A549 (cell line): ENCODE data around the gene GRB14. TPM values are rescaled to one million over a fixed set of nuclear protein-coding genes. Genes with fewer than 3 reads are reported as not detected.

ENCODE experiments used
- ATAC-seq, 2 experiments: fragments of 200-7000 bp in 1 of 2; fragments of >200 bp in 1 of 2; cut with Nextera tagmentation in 1 of 2; cut with Tn5 transposase in 1 of 2; 3 replicates each; pipeline versions ENCODE4 v1.8.0 to v1.9.1; 2018 to 2020; ENCODE audit warnings: mild to moderate bottlenecking in 1 of 2, moderate library complexity in 1 of 2
- CTCF ChIA-PET: fragments of 300-600 bp; sonication (Branson Sonifier 250); formaldehyde crosslinking; extraction: SDS; loops from one replicate; lab custom pipeline; 2021; ENCODE audit warnings: antibody characterized with exemption, inconsistent platforms; lab: Yijun Ruan, JAX
- POLR2A ChIA-PET: fragments of 350-600 bp; formaldehyde crosslinking; extraction: SDS; loops from one replicate; lab custom pipeline; 2021; ENCODE audit warnings: antibody characterized with exemption, inconsistent platforms; lab: Yijun Ruan, JAX
- DNase-seq, 2 experiments: peaks; one replicate each; pipeline versions ENCODE4 v3.0.0 to v3.0.0-alpha.2; 2011 to 2016; ENCODE audit warnings: low read depth in 1 of 2, low spot score in 1 of 2
- FAIRE-seq: peaks from 2 replicates; lab custom pipeline; 2011; peaks lifted over from hg19 to GRCh38; lab: Jason Lieb, UNC
- H3K27ac ChIP-seq, 2 experiments: fragments of >200 bp; sonication (Bioruptor Twin); formaldehyde crosslinking; 3 replicates each; pipeline ENCODE4 v1.5.1; 2016 to 2017
- H3K4me1 ChIP-seq: fragments of >200 bp; sonication (Bioruptor Twin); formaldehyde crosslinking; 3 replicates; pipeline ENCODE4 v1.6.1; 2016
- H3K4me2 ChIP-seq: fragments of >200 bp; sonication (Bioruptor Twin); formaldehyde crosslinking; 3 replicates; pipeline ENCODE4 v1.6.1; 2016
- H3K4me3 ChIP-seq: fragments of >200 bp; sonication (Bioruptor Twin); formaldehyde crosslinking; 3 replicates; pipeline ENCODE4 v1.5.1; 2016
- H3K9me3 ChIP-seq: fragments of >200 bp; sonication (Bioruptor Twin); formaldehyde crosslinking; 3 replicates; pipeline ENCODE4 v1.6.1; 2016
- BHLHE40 ChIP-seq: IDR thresholded peaks from 2 replicates; pipeline ENCODE4 v1.6.1; 2012; ENCODE audit warnings: low read depth, low read length, inconsistent platforms
- CBX2 ChIP-seq: fragments of 200-600 bp; sonication (generic); IDR thresholded peaks from 2 replicates; pipeline ENCODE4 v1.6.1; 2016; ENCODE audit warnings: low read depth, mild to moderate bottlenecking, borderline replicate concordance
- CBX8 ChIP-seq: fragments of 200-600 bp; sonication (generic); IDR thresholded peaks from 2 replicates; pipeline ENCODE4 v1.6.1; 2016
- CTCF ChIP-seq: fragments of >200 bp; sonication (Bioruptor Twin); formaldehyde crosslinking; IDR thresholded peaks from 3 replicates; pipeline ENCODE4 v1.5.1; 2016
- ESRRA ChIP-seq: fragments of 150-350 bp; IDR thresholded peaks from 2 replicates; pipeline ENCODE4 v1.6.1; 2014; ENCODE audit warnings: mild to moderate bottlenecking, low read length, borderline replicate concordance
- FOSL2 ChIP-seq, 2 experiments: fragments of 450-650 bp in 1 of 2; fragments of >200 bp in 1 of 2; sonication (Bioruptor Twin) in 1 of 2; formaldehyde crosslinking; IDR thresholded peaks; 2 replicates each; pipeline versions ENCODE4 v1.5.0 to v1.6.1; 2016 to 2020; ENCODE audit warnings: mild to moderate bottlenecking in 1 of 2, moderate library complexity in 1 of 2
- HEYL ChIP-seq: fragments of 250-450 bp; sonication (Bioruptor Pico); IDR thresholded peaks from 2 replicates; pipeline ENCODE4 v1.8.0; 2021; ENCODE audit warnings: mild to moderate bottlenecking, moderate library complexity
- HOXB13 ChIP-seq: fragments of 250-450 bp; sonication (Bioruptor Pico); IDR thresholded peaks from 2 replicates; pipeline ENCODE4 v1.5.0; 2020; ENCODE audit warnings: low read depth, mild to moderate bottlenecking, moderate library complexity
- HOXB5 ChIP-seq: fragments of 250-450 bp; sonication (Bioruptor Pico); IDR thresholded peaks from 2 replicates; pipeline ENCODE4 v1.5.0; 2020; ENCODE audit warnings: mild to moderate bottlenecking, moderate library complexity
- KDM5A ChIP-seq: fragments of 200-600 bp; sonication (generic); IDR thresholded peaks from 2 replicates; pipeline ENCODE4 v1.6.1; 2016; ENCODE audit warnings: antibody characterized with exemption, mild to moderate bottlenecking
- MAFK ChIP-seq: fragments of 450-650 bp; IDR thresholded peaks from 2 replicates; pipeline ENCODE4 v1.6.1; 2014; ENCODE audit not compliant: partially characterized antibody
- MAZ ChIP-seq: fragments of 150-350 bp; IDR thresholded peaks from 2 replicates; pipeline ENCODE4 v1.6.1; 2014; ENCODE audit warnings: antibody characterized with exemption, low read depth, low read length, borderline replicate concordance
- MYC ChIP-seq: IDR thresholded peaks from 2 replicates; pipeline ENCODE4 v1.6.1; 2012; ENCODE audit warnings: mild to moderate bottlenecking, inconsistent platforms, low read length, improper control_type of control experiment, borderline replicate concordance
- NFE2L2 ChIP-seq: fragments of 150-350 bp; conservative IDR thresholded peaks from 2 replicates; pipeline ENCODE4 v1.6.1; 2014; ENCODE audit warnings: low read length
- PHF8 ChIP-seq: fragments of 200-600 bp; sonication (generic); IDR thresholded peaks from 2 replicates; pipeline ENCODE4 v1.6.1; 2016; ENCODE audit warnings: low read depth, mild to moderate bottlenecking, antibody characterized with exemption, moderate library complexity, borderline replicate concordance
- RFX5 ChIP-seq: fragments of 450-650 bp; IDR thresholded peaks from 2 replicates; pipeline ENCODE4 v1.7.1; 2014; ENCODE audit warnings: antibody characterized with exemption, mild to moderate bottlenecking, moderate library complexity
- RNF2 ChIP-seq: fragments of 200-600 bp; sonication (generic); IDR thresholded peaks from 2 replicates; pipeline ENCODE4 v1.6.1; 2016; ENCODE audit warnings: low read depth, mild to moderate bottlenecking, antibody characterized with exemption, moderate library complexity, borderline replicate concordance
- SMC3 ChIP-seq: fragments of >200 bp; sonication (Bioruptor Twin); formaldehyde crosslinking; IDR thresholded peaks from 3 replicates; pipeline ENCODE4 v1.6.1; 2018; ENCODE audit warnings: inconsistent platforms
- SREBF2 ChIP-seq: fragments of 450-650 bp; IDR thresholded peaks from 2 replicates; pipeline ENCODE4 v1.6.1; 2014; ENCODE audit warnings: mild to moderate bottlenecking, moderate library complexity
- TFCP2L1 ChIP-seq: fragments of 250-450 bp; sonication (Bioruptor Pico); IDR thresholded peaks from 2 replicates; pipeline ENCODE4 v1.5.0; 2021; ENCODE audit warnings: mild to moderate bottlenecking
- ZC3H11A ChIP-seq: fragments of 450-650 bp; IDR thresholded peaks from 2 replicates; pipeline ENCODE4 v1.6.1; 2014; ENCODE audit warnings: antibody characterized with exemption, mild to moderate bottlenecking
- ZNF302 ChIP-seq: fragments of 250-450 bp; sonication (Bioruptor Pico); IDR thresholded peaks from 2 replicates; pipeline ENCODE4 v1.9.0; 2021; ENCODE audit warnings: inconsistent platforms, mild to moderate bottlenecking, moderate library complexity
- WGBS: methylation state at CpG from one replicate; pipeline ENCODE4 v1.1.6; 2017; ENCODE audit errors: missing lambda C conversion rate; 5-methylcytosine and 5-hydroxymethylcytosine counted together
- polyA plus RNA-seq, 4 experiments: library from polyadenylated mRNA; depleted of rRNA in 3 of 4; stranded (reverse); fragments of >200 nt; fragmentation: RNase III in 1 of 4; extraction: RNeasy Plus Mini Kit Qiagen cat#74134 plus additional on column Dnase treatment in 1 of 4; gene quantifications; 2 replicates in 3 of 4; 3 replicates in 1 of 4; pipeline ENCODE4 v1.2.3, GENCODE V29; 2011 to 2017
- TF ChIP-seq, protein P1 (sequence below): fragments of >200 bp; sonication (Bioruptor Twin); formaldehyde crosslinking; IDR thresholded peaks from 2 replicates; pipeline ENCODE4 v1.6.1; 2016
- TF ChIP-seq, protein P2 (sequence below): IDR thresholded peaks from 2 replicates; pipeline ENCODE4 v1.6.1; 2012
- TF ChIP-seq, protein P3 (sequence below): IDR thresholded peaks from 2 replicates; pipeline ENCODE4 v1.6.1; 2012; ENCODE audit warnings: low read depth, borderline replicate concordance
- TF ChIP-seq, protein P4 (sequence below): fragments of 150-350 bp; IDR thresholded peaks from 2 replicates; pipeline ENCODE4 v1.6.1; 2014; ENCODE audit warnings: low read depth, mild to moderate bottlenecking, low read length
- TF ChIP-seq, protein P5 (sequence below): fragments of 250-450 bp; sonication (Bioruptor Pico); IDR thresholded peaks from 2 replicates; pipeline ENCODE4 v1.5.0; 2021; ENCODE audit warnings: mild to moderate bottlenecking, moderate library complexity, borderline replicate concordance
- TF ChIP-seq, protein P6 (sequence below): IDR thresholded peaks from 2 replicates; pipeline ENCODE4 v1.6.1; 2012

GRB14 gene
- polyA plus RNA-seq, 2 of the 4 experiments (the other 2 are of a cell fraction), result 18.6 to 26.0 TPM

GRCh38 chr2:164667566-164667965, 46.3 kb upstream of the GRB14 start:
- TF ChIP-seq BHLHE40, result no peak
- TF ChIP-seq MAZ, result no peak
- TF ChIP-seq CBX8, result no peak
- TF ChIP-seq ZNF302 (CRISPR knock-in tag), result no peak
- TF ChIP-seq ZC3H11A, result no peak
- TF ChIP-seq, protein P1, sequence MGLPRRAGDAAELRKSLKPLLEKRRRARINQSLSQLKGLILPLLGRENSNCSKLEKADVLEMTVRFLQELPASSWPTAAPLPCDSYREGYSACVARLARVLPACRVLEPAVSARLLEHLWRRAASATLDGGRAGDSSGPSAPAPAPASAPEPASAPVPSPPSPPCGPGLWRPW, result no peak
- no peak for TF ChIP-seq TFCP2L1 (CRISPR knock-in tag)
- TF ChIP-seq NFE2L2, result no peak
- TF ChIP-seq, protein P2, sequence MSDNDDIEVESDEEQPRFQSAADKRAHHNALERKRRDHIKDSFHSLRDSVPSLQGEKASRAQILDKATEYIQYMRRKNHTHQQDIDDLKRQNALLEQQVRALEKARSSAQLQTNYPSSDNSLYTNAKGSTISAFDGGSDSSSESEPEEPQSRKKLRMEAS, result no peak
- TF ChIP-seq KDM5A, result no peak
- TF ChIP-seq CTCF, result no peak
- no peak for TF ChIP-seq HOXB13 (CRISPR knock-in tag)
- no peak for TF ChIP-seq SREBF2
- TF ChIP-seq MYC, result no peak
- TF ChIP-seq, protein P3, sequence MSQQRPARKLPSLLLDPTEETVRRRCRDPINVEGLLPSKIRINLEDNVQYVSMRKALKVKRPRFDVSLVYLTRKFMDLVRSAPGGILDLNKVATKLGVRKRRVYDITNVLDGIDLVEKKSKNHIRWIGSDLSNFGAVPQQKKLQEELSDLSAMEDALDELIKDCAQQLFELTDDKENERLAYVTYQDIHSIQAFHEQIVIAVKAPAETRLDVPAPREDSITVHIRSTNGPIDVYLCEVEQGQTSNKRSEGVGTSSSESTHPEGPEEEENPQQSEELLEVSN, result no peak
- no peak for TF ChIP-seq SMC3
- FAIRE-seq (no peak), ATAC-seq (no peak), DNase-seq (no peak)
- 89% methylated on average over 2 of the region's 2 CpGs for WGBS
- no peak overlapping the region for H3K4me2 ChIP-seq
- H3K4me3 ChIP-seq, result no peak overlapping the region
- no peak overlapping the region for H3K27ac ChIP-seq
- 0 out of 3 replicates have a peak, but pooled peaks cover 5% of the 10 kb centered on the region for H3K4me1 ChIP-seq
- H3K9me3 ChIP-seq, result no peaks in the 10 kb centered on the region
- CTCF ChIA-PET, result no interaction called here
- POLR2A ChIA-PET, result no interaction called here

- no peak for ATAC-seq
- TF ChIP-seq, protein P4, sequence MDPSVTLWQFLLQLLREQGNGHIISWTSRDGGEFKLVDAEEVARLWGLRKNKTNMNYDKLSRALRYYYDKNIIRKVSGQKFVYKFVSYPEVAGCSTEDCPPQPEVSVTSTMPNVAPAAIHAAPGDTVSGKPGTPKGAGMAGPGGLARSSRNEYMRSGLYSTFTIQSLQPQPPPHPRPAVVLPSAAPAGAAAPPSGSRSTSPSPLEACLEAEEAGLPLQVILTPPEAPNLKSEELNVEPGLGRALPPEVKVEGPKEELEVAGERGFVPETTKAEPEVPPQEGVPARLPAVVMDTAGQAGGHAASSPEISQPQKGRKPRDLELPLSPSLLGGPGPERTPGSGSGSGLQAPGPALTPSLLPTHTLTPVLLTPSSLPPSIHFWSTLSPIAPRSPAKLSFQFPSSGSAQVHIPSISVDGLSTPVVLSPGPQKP, result no peak
- TF ChIP-seq RNF2, result no peak
- TF ChIP-seq HEYL (CRISPR knock-in tag), result no peak
- TF ChIP-seq, protein P5, sequence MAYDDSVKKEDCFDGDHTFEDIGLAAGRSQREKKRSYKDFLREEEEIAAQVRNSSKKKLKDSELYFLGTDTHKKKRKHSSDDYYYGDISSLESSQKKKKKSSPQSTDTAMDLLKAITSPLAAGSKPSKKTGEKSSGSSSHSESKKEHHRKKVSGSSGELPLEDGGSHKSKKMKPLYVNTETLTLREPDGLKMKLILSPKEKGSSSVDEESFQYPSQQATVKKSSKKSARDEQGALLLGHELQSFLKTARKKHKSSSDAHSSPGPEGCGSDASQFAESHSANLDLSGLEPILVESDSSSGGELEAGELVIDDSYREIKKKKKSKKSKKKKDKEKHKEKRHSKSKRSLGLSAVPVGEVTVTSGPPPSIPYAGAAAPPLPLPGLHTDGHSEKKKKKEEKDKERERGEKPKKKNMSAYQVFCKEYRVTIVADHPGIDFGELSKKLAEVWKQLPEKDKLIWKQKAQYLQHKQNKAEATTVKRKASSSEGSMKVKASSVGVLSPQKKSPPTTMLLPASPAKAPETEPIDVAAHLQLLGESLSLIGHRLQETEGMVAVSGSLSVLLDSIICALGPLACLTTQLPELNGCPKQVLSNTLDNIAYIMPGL (CRISPR knock-in tag), result no peak
- no peak for TF ChIP-seq PHF8
- TF ChIP-seq TFCP2L1 (CRISPR knock-in tag), result no peak
- no peak for TF ChIP-seq RFX5
- TF ChIP-seq, protein P6, sequence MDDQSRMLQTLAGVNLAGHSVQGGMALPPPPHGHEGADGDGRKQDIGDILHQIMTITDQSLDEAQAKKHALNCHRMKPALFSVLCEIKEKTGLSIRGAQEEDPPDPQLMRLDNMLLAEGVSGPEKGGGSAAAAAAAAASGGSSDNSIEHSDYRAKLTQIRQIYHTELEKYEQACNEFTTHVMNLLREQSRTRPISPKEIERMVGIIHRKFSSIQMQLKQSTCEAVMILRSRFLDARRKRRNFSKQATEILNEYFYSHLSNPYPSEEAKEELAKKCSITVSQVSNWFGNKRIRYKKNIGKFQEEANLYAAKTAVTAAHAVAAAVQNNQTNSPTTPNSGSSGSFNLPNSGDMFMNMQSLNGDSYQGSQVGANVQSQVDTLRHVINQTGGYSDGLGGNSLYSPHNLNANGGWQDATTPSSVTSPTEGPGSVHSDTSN, result no peak
- no peak for TF ChIP-seq FOSL2 (IDR thresholded peaks at IDR 0.05)
- TF ChIP-seq FOSL2 (CRISPR knock-in tag; IDR thresholded peaks at IDR 0.05), result no peak
- TF ChIP-seq CBX2, result no peak
- no peak for TF ChIP-seq SREBF2
- no peak for TF ChIP-seq MAFK
- TF ChIP-seq KDM5A, result no peak
- TF ChIP-seq HOXB5 (CRISPR knock-in tag), result no peak
- no peak for TF ChIP-seq ESRRA
- TF ChIP-seq, all 56 proteins: peak for 0
- peaks cover 13% of the 10 kb centered on the region; the same call in 2 of the 3 replicates for H3K4me1 ChIP-seq
- no peak overlapping the region for H3K4me2 ChIP-seq
- DNase-seq (no peak), FAIRE-seq (peak; percentile 73)
- CTCF ChIA-PET, result interaction anchor here (0.6 kb wide), 1 partner anchor 983 kb away, joined by 3 read pairs; no protein-coding TSS in a partner anchor
- no peak overlapping the region for H3K4me3 ChIP-seq
- H3K9me3 ChIP-seq, result no peaks in the 10 kb centered on the region
- H3K27ac ChIP-seq, result no peak overlapping the region
- POLR2A ChIA-PET, result no interaction called here
Measured at GRCh38 chr2:164664070-164664469, 42.8 kb upstream of the GRB14 start.
